Endometrial microvascular endothelial cells (primary cell): ENCODE results near the gene MLF2. TPM values are rescaled to one million over a fixed set of nuclear protein-coding genes. Genes with fewer than 3 reads are reported as not detected.
"Not testable (repeated sequence)": the region's sequence is repeated elsewhere in the genome, so short reads cannot be mapped to it uniquely, and the experiment has no call there.

Experiments used
- in situ Hi-C: cut with HindIII; loops from 2 replicates; pipeline ENCODE4 v1.10.0; 2017; ENCODE audit warnings: low sequenced_read_pairs, low pct_unique_long_range_greater_than_20kb; ENCODE audit errors: inconsistent ontology term
- total RNA-seq: library from RNA; depleted of rRNA; stranded (reverse); fragments of >200 nt; gene quantifications from one replicate; pipeline ENCODE4 v1.2.3, GENCODE V29; 2015; ENCODE audit errors: inconsistent ontology term

MLF2 gene
- total RNA-seq, 1 donor from 2014 or later: 223 TPM

GRCh38 chr12:6745741-6746525 is 7.0 kb downstream of the MLF2 start:
- in situ Hi-C loops: no loop called here

- in situ Hi-C loops: not testable (repeated sequence)
Observed at GRCh38 chr12:6743300-6743699, 9.6 kb downstream of the MLF2 start.

GRCh38 chr12:6742834-6743233 is 10.1 kb downstream of the MLF2 start:
- in situ Hi-C loops: no loop called here

GRCh38 chr12:6742080-6742479 is 10.9 kb downstream of the MLF2 start:
- in situ Hi-C loops: not testable (repeated sequence)

- in situ Hi-C loops: no loop called here
Observed at GRCh38 chr12:6736754-6737153, 16.2 kb downstream of the MLF2 start.

GRCh38 chr12:6735448-6736191 is 17.3 kb downstream of the MLF2 start:
- in situ Hi-C loops: no loop called here

GRCh38 chr12:6734506-6735387 is 18.2 kb downstream of the MLF2 start:
- in situ Hi-C loops: no loop called here

GRCh38 chr12:6730169-6730568 is 22.8 kb downstream of the MLF2 start:
- in situ Hi-C loops: no loop called here

- in situ Hi-C loops: loop anchor here (10.0 kb wide), 1 partner anchor 66 kb away; no protein-coding TSS in a partner anchor
Observed at GRCh38 chr12:6729186-6729585, 23.8 kb downstream of the MLF2 start.

GRCh38 chr12:6725350-6725749 is 27.6 kb downstream of the MLF2 start:
- in situ Hi-C loops: loop anchor here (10.0 kb wide), 1 partner anchor 69 kb away; no protein-coding TSS in a partner anchor

GRCh38 chr12:6724409-6724797 is 28.5 kb downstream of the MLF2 start:
- in situ Hi-C loops: loop anchor here (10.0 kb wide), 1 partner anchor 70 kb away; no protein-coding TSS in a partner anchor

- in situ Hi-C loops: loop anchor here (10.0 kb wide), 1 partner anchor 71 kb away; no protein-coding TSS in a partner anchor
Observed at GRCh38 chr12:6723607-6724408, 29.1 kb downstream of the MLF2 start, which contains the start of gene COPS7A. COPS7A (plus strand) TSS chr12:6724046; CDS start chr12:6724657, 611 bp downstream.

GRCh38 chr12:6722863-6723262 is 30.1 kb downstream of the MLF2 start:
- in situ Hi-C loops: loop anchor here (10.0 kb wide), 1 partner anchor 72 kb away; no protein-coding TSS in a partner anchor

GRCh38 chr12:6716874-6717437 is 36.0 kb downstream of the MLF2 start:
- in situ Hi-C loops: no loop called here

- in situ Hi-C loops: not testable (repeated sequence)
Observed at GRCh38 chr12:6716031-6716873, 36.7 kb downstream of the MLF2 start.

GRCh38 chr12:6708960-6709394 is 44.0 kb downstream of the MLF2 start:
- in situ Hi-C loops: no loop called here

GRCh38 chr12:6708351-6708750 is 44.6 kb downstream of the MLF2 start:
- in situ Hi-C loops: not testable (repeated sequence)
